ENCODE measurements around the gene IER3IP1. TPM values are rescaled to one million over a fixed set of nuclear protein-coding genes. Genes with fewer than 3 reads are reported as not detected.

The IER3IP1 gene
- polyA plus RNA-seq, 1 donor (not counting 4 experiments of a cell fraction or from before 2014, with no cell fraction given) = 17.5 TPM

- peak overlapping the region; percentile 94 for H3K27ac ChIP-seq (ENCODE audit: control insufficient read depth, insufficient read depth, low read length)
- H3K9me1 ChIP-seq (ENCODE audit: control insufficient read depth, extremely low read depth, insufficient read depth, low read length) = no peaks in the 10 kb centered on the region
- H4K20me1 ChIP-seq (ENCODE audit: control insufficient read depth, extremely low read depth, insufficient read depth, low read length) = peaks cover 4% of the 10 kb centered on the region
- peak overlapping the region; percentile 100 for H3K4me2 ChIP-seq (ENCODE audit: control insufficient read depth, extremely low read depth, insufficient read depth, low read depth, low read length)
- H3K9me3 ChIP-seq (ENCODE audit: control insufficient read depth, low read depth, low read length) = no peaks in the 10 kb centered on the region
- DNase-seq (ENCODE audit: low read depth, low spot score) (no peak), FAIRE-seq (no peak)
- H3K4me1 ChIP-seq (ENCODE audit: control insufficient read depth, extremely low read depth, insufficient read depth, low read length) = peaks cover 16% of the 10 kb centered on the region
- dilution Hi-C loops (cut with MboI; ENCODE audit: extremely low pct_ligation_motif_present, low sequenced_read_pairs) = no loop called here
- TF ChIP-seq CTCF (optimal IDR thresholded peaks at IDR 0.05 in 1 of 3, IDR thresholded peaks at IDR 0.05 in 1 of 3, conservative IDR thresholded peaks at IDR 0.05 in 1 of 3; ENCODE audit: extremely low read depth in 1 of 3, insufficient read depth in 2 of 3, low read length in 3 of 3) (no peak), EZH2 (IDR thresholded peaks at IDR 0.05; ENCODE audit: low read length) (no peak)
- no peaks in the 10 kb centered on the region for H3K36me3 ChIP-seq (ENCODE audit: control insufficient read depth in 2 of 2, extremely low read depth in 1 of 2, insufficient read depth in 2 of 2, low read length in 2 of 2)
- no peaks in the 10 kb centered on the region for H3K27me3 ChIP-seq (ENCODE audit: control insufficient read depth, extremely low read depth, insufficient read depth, low read length)
- H3K9ac ChIP-seq (ENCODE audit: control insufficient read depth, extremely low read depth, insufficient read depth, low read length) = peak overlapping the region; percentile 91
- peak overlapping the region; percentile 89 to 97 (median 93) for H3K4me3 ChIP-seq (ENCODE audit: control insufficient read depth in 2 of 3, extremely low read depth in 1 of 3, insufficient read depth in 2 of 3, low read depth in 1 of 3, low read length in 3 of 3)
- H3K79me2 ChIP-seq (ENCODE audit: control insufficient read depth, insufficient read depth, low read length) = peaks cover 53% of the 10 kb centered on the region
- H2AFZ ChIP-seq (ENCODE audit: control insufficient read depth, low read length) = peak overlapping the region; percentile 94
Observed at GRCh38 chr18:47149457-47150028, 26.6 kb downstream of the IER3IP1 start.

- no peaks in the 10 kb centered on the region for H3K36me3 ChIP-seq (ENCODE audit: control insufficient read depth in 2 of 2, extremely low read depth in 1 of 2, insufficient read depth in 2 of 2, low read length in 2 of 2)
- dilution Hi-C loops (cut with MboI; ENCODE audit: extremely low pct_ligation_motif_present, low sequenced_read_pairs) = no loop called here
- FAIRE-seq (no peak), DNase-seq (ENCODE audit: low read depth, low spot score) (no peak)
- H3K4me1 ChIP-seq (ENCODE audit: control insufficient read depth, extremely low read depth, insufficient read depth, low read length) = peaks cover 14% of the 10 kb centered on the region
- no peak overlapping the region for H3K4me3 ChIP-seq (ENCODE audit: control insufficient read depth in 2 of 3, extremely low read depth in 1 of 3, insufficient read depth in 2 of 3, low read depth in 1 of 3, low read length in 3 of 3)
- peaks cover 80% of the 10 kb centered on the region for H3K79me2 ChIP-seq (ENCODE audit: control insufficient read depth, insufficient read depth, low read length)
- no peak overlapping the region for H2AFZ ChIP-seq (ENCODE audit: control insufficient read depth, low read length)
- no peak overlapping the region for H3K4me2 ChIP-seq (ENCODE audit: control insufficient read depth, extremely low read depth, insufficient read depth, low read depth, low read length)
- H3K9ac ChIP-seq (ENCODE audit: control insufficient read depth, extremely low read depth, insufficient read depth, low read length) = no peak overlapping the region
- H3K27ac ChIP-seq (ENCODE audit: control insufficient read depth, insufficient read depth, low read length) = no peak overlapping the region
- H3K9me1 ChIP-seq (ENCODE audit: control insufficient read depth, extremely low read depth, insufficient read depth, low read length) = no peaks in the 10 kb centered on the region
- H4K20me1 ChIP-seq (ENCODE audit: control insufficient read depth, extremely low read depth, insufficient read depth, low read length) = peaks cover 4% of the 10 kb centered on the region
- TF ChIP-seq CTCF (optimal IDR thresholded peaks at IDR 0.05 in 1 of 3, IDR thresholded peaks at IDR 0.05 in 1 of 3, conservative IDR thresholded peaks at IDR 0.05 in 1 of 3; ENCODE audit: extremely low read depth in 1 of 3, insufficient read depth in 2 of 3, low read length in 3 of 3) (no peak), EZH2 (IDR thresholded peaks at IDR 0.05; ENCODE audit: low read length) (no peak)
- no peaks in the 10 kb centered on the region for H3K9me3 ChIP-seq (ENCODE audit: control insufficient read depth, low read depth, low read length)
- no peaks in the 10 kb centered on the region for H3K27me3 ChIP-seq (ENCODE audit: control insufficient read depth, extremely low read depth, insufficient read depth, low read length)
Observed at GRCh38 chr18:47146206-47146605, 30.0 kb downstream of the IER3IP1 start.
